Vagina (tissue), 2 donors: ENCODE data around the gene MBNL2. TPM values are rescaled to one million over a fixed set of nuclear protein-coding genes. Genes with fewer than 3 reads are reported as not detected.

ENCODE experiments used
- DNase-seq, 2 donors: peaks; one replicate each; pipeline ENCODE4 v3.0.0-alpha.2; 2017; ENCODE audit errors: extremely low spot score in 2 of 2
- H3K27ac ChIP-seq: fragments of 200-600 bp; sonication (generic); one replicate; pipeline ENCODE4 v1.5.1; 2019
- H3K27me3 ChIP-seq: fragments of 200-600 bp; sonication (generic); one replicate; pipeline ENCODE4 v1.5.1; 2019
- H3K36me3 ChIP-seq, 2 donors: fragments of 200-600 bp; sonication (generic); one replicate each; pipeline ENCODE4 v1.5.1; 2017 to 2019
- H3K4me1 ChIP-seq: fragments of 200-600 bp; sonication (generic); one replicate; pipeline ENCODE4 v1.5.1; 2019
- H3K4me3 ChIP-seq, 2 donors: fragments of 200-600 bp; sonication (generic); 1 replicate in 1 of 2; 2 replicates in 1 of 2; pipeline ENCODE4 v1.5.1; 2016 to 2019
- H3K9me3 ChIP-seq: fragments of 200-600 bp; sonication (generic); one replicate; pipeline ENCODE4 v1.5.1; 2019
- POLR2A ChIP-seq, 2 donors: fragments of 450-650 bp; IDR thresholded peaks; one replicate each; pipeline ENCODE4 v1.6.1; 2017; ENCODE audit warnings: antibody characterized with exemption in 2 of 2, mild to moderate bottlenecking in 2 of 2, moderate library complexity in 2 of 2
- POLR2AphosphoS5 ChIP-seq, 2 donors: sonication (generic); formaldehyde crosslinking; IDR thresholded peaks; one replicate each; pipeline ENCODE4 v1.9.0; 2017; ENCODE audit warnings: antibody characterized with exemption in 2 of 2, mild to moderate bottlenecking in 2 of 2, low read depth in 1 of 2; ENCODE audit not compliant: insufficient read depth in 1 of 2
- intact Hi-C: fragments of 100-400 bp; cut with DNase I; formaldehyde crosslinking; loops from one replicate; pipeline ENCODE4 v1.15.1; 2023
- total RNA-seq: library from RNA; depleted of rRNA; stranded (reverse); fragments of >200 nt; gene quantifications from one replicate; pipeline ENCODE4 v1.2.3, GENCODE V29; 2016
- TF ChIP-seq, protein P1 (sequence below), 3 experiments: fragments of 450-650 bp in 2 of 3; fragments of 200-600 bp in 1 of 3; sonication (generic) in 1 of 3; IDR thresholded peaks; one replicate each; pipeline ENCODE4 v1.5.1; 2017 to 2019; ENCODE audit warnings: antibody characterized with exemption in 3 of 3, mild to moderate bottlenecking in 2 of 3, moderate library complexity in 2 of 3

MBNL2 gene
- total RNA-seq, 1 donor from 2014 or later: 63.1 TPM

DNA sequence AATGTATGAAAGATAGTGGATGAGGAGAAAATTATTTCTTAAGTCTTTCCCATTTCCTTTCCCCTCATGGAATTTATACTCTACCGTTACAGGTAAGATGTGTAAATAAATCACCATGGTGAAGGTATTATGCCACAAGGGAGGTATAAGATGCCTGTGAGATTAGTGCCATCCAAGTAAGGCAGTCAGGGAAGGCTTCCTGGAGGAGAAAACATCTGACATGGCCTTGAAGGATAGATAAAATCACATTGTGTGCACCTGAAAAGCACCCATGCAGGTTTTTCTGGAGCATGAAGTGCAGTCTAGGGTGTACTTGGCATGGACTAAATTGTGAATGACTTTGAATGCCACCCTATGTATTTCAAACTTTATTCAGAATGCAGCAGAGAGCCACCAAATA, 15.3 kb downstream of the MBNL2 start:
- intact Hi-C loops: no loop called here
- DNase-seq: no peak
- H3K9me3 ChIP-seq: no peaks in the 10 kb centered on the region
- H3K4me3 ChIP-seq: no peak overlapping the region
- H3K27me3 ChIP-seq: no peaks in the 10 kb centered on the region
- H3K4me1 ChIP-seq: peaks cover 95% of the 10 kb centered on the region
- H3K36me3 ChIP-seq: no peaks in the 10 kb centered on the region
- no peak overlapping the region for H3K27ac ChIP-seq
- TF ChIP-seq POLR2AphosphoS5 (IDR thresholded peaks at IDR 0.05; ENCODE audit: insufficient read depth in 1 of 2, low read depth in 1 of 2) (no peak), POLR2A (IDR thresholded peaks at IDR 0.05) (no peak)
- TF ChIP-seq, protein P1, sequence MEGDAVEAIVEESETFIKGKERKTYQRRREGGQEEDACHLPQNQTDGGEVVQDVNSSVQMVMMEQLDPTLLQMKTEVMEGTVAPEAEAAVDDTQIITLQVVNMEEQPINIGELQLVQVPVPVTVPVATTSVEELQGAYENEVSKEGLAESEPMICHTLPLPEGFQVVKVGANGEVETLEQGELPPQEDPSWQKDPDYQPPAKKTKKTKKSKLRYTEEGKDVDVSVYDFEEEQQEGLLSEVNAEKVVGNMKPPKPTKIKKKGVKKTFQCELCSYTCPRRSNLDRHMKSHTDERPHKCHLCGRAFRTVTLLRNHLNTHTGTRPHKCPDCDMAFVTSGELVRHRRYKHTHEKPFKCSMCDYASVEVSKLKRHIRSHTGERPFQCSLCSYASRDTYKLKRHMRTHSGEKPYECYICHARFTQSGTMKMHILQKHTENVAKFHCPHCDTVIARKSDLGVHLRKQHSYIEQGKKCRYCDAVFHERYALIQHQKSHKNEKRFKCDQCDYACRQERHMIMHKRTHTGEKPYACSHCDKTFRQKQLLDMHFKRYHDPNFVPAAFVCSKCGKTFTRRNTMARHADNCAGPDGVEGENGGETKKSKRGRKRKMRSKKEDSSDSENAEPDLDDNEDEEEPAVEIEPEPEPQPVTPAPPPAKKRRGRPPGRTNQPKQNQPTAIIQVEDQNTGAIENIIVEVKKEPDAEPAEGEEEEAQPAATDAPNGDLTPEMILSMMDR (IDR thresholded peaks at IDR 0.05): no peak

DNA sequence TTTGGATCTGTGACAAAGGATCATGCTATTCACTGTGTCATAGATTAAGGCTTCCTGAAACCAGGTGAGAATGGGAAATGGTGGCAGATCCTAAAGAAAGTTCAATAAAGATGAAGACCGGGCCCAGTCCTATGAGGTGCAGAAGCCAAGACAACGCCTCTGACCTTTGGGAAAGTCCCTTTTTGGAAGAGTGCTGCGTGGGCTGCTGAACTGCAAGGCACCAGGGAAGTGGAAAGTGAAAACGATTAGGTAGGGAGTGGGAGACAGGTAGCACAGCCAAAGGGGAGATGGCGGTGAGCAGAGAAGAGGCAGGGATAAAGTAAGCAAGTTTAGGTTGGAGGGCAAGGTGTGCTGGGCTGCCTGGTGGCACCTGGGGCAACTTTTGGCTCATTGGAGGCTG, 16.3 kb downstream of the MBNL2 start:
- no peak for DNase-seq
- no peaks in the 10 kb centered on the region for H3K36me3 ChIP-seq
- no peak for TF ChIP-seq POLR2AphosphoS5 (IDR thresholded peaks at IDR 0.05; ENCODE audit: insufficient read depth in 1 of 2, low read depth in 1 of 2)
- no peak for TF ChIP-seq POLR2A (IDR thresholded peaks at IDR 0.05)
- TF ChIP-seq, protein P1 (IDR thresholded peaks at IDR 0.05): no peak
- intact Hi-C loops: no loop called here
- peak overlapping the region; percentile 22 for H3K27ac ChIP-seq
- no peaks in the 10 kb centered on the region for H3K27me3 ChIP-seq
- H3K4me1 ChIP-seq: peaks cover 100% of the 10 kb centered on the region
- H3K4me3 ChIP-seq: no peak overlapping the region
- no peaks in the 10 kb centered on the region for H3K9me3 ChIP-seq

DNA sequence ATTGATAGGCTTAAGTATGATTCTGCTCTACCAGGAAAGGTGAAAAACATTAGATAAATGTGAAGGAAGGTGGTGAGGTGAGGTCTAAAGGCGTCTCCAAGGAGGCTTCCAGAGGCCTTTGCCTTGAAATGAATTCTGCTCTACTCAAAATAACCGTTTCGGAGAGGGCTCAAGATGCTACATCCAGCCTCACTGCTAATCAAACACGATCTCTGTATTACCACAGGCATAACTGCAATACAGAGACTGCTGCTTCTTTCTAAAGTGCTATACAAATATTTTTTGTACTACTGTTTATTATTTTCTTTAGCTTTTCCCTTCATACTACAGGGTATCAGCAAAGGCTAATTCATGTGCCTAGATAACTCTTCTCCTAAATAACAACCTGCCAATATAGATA, 16.8 kb downstream of the MBNL2 start:
- H3K9me3 ChIP-seq: no peaks in the 10 kb centered on the region
- peak overlapping the region; percentile 72 for H3K27ac ChIP-seq
- H3K4me1 ChIP-seq: peaks cover 100% of the 10 kb centered on the region
- H3K4me3 ChIP-seq: no peak overlapping the region
- TF ChIP-seq POLR2AphosphoS5 (IDR thresholded peaks at IDR 0.05; ENCODE audit: insufficient read depth in 1 of 2, low read depth in 1 of 2) (no peak), POLR2A (IDR thresholded peaks at IDR 0.05) (no peak)
- TF ChIP-seq, protein P1 (IDR thresholded peaks at IDR 0.05): no peak
- intact Hi-C loops: no loop called here
- no peaks in the 10 kb centered on the region for H3K36me3 ChIP-seq
- no peak for DNase-seq
- no peaks in the 10 kb centered on the region for H3K27me3 ChIP-seq

DNA sequence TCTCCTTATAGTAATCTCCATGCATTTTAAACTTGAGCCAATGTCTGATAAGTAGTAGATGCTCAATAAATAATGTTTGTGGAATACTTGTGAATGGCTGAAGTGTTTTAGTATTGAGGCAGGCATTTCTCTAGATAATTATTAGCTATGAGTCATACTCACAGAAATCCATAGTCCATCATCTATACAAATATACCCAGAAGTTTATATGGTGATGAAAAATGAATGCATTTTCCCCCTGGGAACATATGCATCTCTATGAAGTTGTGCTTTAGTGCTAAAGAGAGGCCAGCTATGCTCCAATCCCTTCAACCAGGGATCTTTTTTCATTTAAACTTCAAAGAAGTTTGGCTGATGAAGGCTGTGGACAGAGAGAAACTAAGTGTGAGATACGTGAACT, 17.2 kb downstream of the MBNL2 start:
- DNase-seq: no peak
- Histone ChIP-seq H3K4me1 (peaks cover 96% of the 10 kb centered on the region), H3K36me3 (no peaks in the 10 kb centered on the region), H3K27ac (peak overlapping the region; percentile 72), H3K4me3 (no peak overlapping the region), H3K9me3 (no peaks in the 10 kb centered on the region), H3K27me3 (no peaks in the 10 kb centered on the region)
- no peak for TF ChIP-seq POLR2A (IDR thresholded peaks at IDR 0.05)
- no peak for TF ChIP-seq POLR2AphosphoS5 (IDR thresholded peaks at IDR 0.05; ENCODE audit: insufficient read depth in 1 of 2, low read depth in 1 of 2)
- TF ChIP-seq, protein P1 (IDR thresholded peaks at IDR 0.05): no peak
- intact Hi-C loops: no loop called here

DNA sequence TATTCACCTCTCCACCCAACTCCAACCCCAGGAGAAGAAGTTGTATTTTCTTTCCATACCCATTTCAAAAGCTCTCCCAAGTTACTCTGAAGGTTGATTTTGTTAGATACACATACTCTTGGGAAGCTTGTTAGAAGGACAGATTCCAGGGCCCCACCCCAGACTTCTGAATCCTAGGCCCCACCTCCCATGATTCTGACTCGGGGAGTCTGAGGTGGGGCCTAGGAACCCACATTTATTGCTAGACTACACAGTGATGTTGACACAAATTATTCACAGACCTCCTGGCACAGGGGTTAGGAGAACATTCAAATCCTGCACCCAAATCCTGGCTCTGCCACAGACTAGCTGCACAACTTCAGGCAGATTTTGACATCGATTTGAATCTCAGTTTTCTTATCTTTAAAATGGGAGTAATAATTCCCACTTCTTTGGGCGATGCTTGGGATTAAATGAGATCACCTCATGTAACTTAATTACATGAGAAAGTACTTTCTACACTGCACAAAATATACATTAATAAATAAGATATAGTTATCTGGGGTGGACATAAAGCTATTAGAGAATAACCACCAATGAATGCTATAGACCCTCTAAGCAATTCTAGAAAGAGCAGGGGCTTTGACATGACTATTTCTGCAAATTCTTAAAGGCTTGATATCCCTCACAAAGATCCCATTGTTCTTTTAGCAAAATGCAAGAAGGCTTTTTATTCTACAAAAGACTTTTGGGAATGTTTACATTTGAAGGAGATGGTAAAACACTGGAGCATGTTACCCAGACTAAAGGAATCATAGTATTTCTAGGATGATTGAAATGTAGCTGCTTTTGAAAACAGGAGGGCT, 18.0 kb downstream of the MBNL2 start:
- DNase-seq: no peak
- peak overlapping the region; percentile 72 for H3K27ac ChIP-seq
- H3K36me3 ChIP-seq: no peaks in the 10 kb centered on the region
- TF ChIP-seq, protein P1 (IDR thresholded peaks at IDR 0.05): no peak
- TF ChIP-seq POLR2AphosphoS5 (IDR thresholded peaks at IDR 0.05; ENCODE audit: insufficient read depth in 1 of 2, low read depth in 1 of 2): no peak
- no peak for TF ChIP-seq POLR2A (IDR thresholded peaks at IDR 0.05)
- H3K4me3 ChIP-seq: no peak overlapping the region
- H3K4me1 ChIP-seq: peaks cover 87% of the 10 kb centered on the region
- H3K27me3 ChIP-seq: no peaks in the 10 kb centered on the region
- no peaks in the 10 kb centered on the region for H3K9me3 ChIP-seq
- intact Hi-C loops: no loop called here
